GM12801 (cell line): Measurements from ENCODE around the gene ARSG.

Source experiments
- CTCF ChIP-seq: IDR thresholded peaks from one replicate; pipeline ENCODE4 v1.5.1; 2011; ENCODE audit warnings: control low read depth; ENCODE audit not compliant: insufficient read length; ENCODE audit errors: extremely low read depth

ARSG gene

GRCh38 chr17:68433911-68434508 lies 142.7 kb downstream of the ARSG start:
- TF ChIP-seq CTCF: no peak

- TF ChIP-seq CTCF: no peak
Observed at GRCh38 chr17:68435361-68435760, 144.1 kb downstream of the ARSG start.

- TF ChIP-seq CTCF: peak; percentile 85
Observed at GRCh38 chr17:68435876-68436842, 144.9 kb downstream of the ARSG start.

- TF ChIP-seq CTCF: no peak
Observed at GRCh38 chr17:68437979-68438822, 146.9 kb downstream of the ARSG start.

- TF ChIP-seq CTCF: no peak
Observed at GRCh38 chr17:68439656-68440290, 148.5 kb downstream of the ARSG start.

- no peak for TF ChIP-seq CTCF
Observed at GRCh38 chr17:68440526-68440925, 149.2 kb downstream of the ARSG start.
